ENCODE data around the gene MINDY4.
A peak's percentile ranks its signal among the peaks of the same experiment; 100 is the strongest.

MINDY4 gene

DNA sequence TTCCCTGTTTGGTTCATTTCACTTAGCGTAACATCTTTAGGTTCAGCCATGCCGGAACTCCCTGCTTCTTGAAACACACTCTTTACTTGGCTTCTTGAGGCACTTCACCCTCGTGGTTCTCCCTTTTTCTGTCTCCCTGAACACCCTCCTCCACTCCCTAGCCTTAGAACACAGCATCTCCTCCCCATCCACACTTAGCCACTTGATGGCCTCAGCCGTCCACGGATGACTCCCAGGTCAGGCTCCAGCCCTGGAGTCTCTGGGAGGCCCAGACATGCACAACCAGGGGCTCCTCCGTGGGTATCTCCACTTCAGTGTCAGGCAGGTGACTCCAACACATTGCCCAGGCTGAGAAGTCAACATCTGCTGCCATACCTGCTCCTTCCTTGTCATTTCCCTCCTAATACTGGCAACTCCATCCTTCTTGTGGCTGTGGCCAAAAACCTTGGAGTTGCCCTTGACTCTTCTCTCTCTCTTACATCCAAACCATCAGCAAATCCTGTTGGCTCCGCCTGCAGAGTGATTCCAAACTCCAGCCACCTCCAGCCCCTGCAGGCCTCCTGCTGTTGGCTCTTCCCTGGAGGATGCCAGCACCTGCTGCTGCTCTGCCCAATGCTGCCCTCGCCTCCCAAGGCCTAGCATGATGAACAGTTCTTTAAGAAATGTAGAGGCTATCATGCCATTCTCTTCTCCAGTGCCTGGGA lies 27.7 kb upstream of the MINDY4 start:
- no peak for DNase-seq

DNA sequence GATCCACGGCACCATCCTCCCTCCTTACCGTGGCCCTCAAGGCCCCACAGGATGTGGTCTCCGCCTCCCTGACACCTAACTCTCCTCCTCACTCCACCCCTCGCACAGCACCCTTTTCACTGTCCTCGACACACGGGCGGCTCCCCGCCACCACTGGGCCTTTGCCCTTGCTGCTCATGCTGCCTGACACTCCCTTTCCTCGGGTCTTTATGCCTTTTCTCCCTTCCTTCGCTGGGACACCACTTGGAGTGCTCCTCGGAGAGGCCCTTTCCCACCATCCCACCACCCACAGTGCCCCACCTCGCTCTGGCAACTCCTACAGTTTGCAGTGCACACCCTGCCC lies 27.2 kb upstream of the MINDY4 start:
- no peak for DNase-seq

DNA sequence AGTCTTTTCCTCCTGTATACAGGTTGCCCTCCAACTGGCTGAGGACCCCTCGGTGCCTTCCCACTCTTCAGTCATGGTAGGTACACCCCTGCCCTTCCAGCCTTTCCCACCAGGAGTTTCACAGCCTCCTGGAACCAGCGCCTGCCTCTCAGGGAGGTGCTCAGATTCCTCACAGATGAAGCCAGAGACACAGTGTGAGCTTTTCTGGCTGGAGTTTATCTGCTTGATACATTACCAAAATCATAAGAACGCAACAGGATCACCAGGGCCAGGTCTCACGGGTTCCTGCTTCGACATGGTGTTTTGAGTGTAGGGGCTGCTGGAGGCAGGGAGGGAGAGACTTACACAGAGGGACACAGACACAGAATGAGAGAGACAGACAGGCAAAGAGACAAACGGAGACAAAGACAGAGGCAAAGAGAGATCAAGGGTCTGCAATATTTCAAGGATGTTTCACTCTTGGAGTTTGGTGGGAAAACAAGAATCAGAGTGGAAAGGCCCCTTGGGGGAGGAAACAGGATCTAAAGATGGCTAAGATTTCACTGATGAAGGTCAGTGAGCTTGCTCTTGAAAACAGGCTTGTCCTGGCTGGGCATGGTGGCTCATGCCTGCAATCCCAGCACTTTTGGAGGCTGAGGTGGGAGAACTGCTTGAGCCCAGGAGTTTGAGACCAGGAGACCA lies 25.8 kb upstream of the MINDY4 start:
- no peak for DNase-seq

DNA sequence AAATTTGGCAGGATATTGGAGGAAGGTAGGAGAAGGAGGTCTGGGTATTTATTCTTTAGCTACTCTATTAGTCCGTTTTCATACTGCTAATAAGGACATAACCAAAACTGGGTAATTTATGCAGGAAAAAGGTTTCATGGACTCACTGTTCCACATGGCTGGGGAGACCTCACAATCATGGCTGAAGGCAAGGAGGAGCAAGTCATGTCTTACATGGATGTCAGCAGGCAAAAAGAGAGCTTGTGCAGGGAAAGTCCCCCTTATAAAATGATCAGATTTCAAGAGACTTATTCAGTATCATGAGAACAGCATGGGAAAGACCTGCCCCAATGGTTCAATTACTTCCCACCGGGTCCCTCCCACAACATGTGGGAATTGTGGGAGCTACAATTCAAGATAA lies 21.2 kb upstream of the MINDY4 start:
- DNase-seq: no peak

DNA sequence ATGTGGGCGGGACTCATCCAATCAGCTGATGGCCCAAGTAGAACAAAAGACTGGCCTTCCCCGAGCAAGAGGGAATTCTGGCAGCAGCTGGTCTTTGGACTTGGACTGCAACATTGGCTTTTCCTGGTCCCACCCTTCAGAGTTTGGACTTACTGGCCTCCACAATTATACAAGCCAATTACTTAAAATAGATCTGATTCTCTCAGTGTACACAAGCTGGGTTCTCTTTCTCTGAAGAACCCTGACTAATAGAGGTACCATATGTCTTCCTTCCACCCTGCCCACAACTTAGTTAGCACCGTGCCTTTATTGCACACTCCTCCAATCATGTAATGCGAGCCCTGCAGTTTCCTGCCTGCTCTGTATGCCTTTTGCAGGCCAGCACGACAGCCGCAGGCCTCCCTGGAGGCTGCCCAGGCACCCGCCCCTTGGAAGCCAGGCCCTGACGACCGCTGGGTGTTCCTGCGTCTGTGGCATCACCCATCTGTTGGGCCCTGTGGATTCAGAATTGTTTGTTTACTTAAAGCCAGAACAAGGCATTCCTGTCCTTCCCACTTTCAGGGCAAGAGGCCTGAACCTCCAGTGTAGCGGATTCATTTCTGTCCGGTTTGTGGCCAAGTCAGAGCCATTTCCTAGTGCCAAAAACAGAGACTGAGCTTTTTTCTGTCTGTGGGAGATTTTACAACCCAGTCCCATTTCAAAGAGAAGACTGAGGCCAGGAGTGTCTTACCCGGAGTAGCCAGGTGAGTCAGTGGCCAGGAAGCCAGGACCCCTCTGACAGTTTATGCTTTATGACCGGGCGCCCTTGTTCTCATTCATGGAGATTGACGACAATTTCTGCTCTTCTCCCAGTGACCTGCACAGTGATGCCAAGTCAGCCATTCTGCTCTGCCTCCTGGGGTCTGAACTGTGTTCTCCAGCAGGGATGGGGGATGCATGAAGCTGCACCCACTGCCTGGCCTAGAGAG lies 20.2 kb upstream of the MINDY4 start:
- no peak for DNase-seq

DNA sequence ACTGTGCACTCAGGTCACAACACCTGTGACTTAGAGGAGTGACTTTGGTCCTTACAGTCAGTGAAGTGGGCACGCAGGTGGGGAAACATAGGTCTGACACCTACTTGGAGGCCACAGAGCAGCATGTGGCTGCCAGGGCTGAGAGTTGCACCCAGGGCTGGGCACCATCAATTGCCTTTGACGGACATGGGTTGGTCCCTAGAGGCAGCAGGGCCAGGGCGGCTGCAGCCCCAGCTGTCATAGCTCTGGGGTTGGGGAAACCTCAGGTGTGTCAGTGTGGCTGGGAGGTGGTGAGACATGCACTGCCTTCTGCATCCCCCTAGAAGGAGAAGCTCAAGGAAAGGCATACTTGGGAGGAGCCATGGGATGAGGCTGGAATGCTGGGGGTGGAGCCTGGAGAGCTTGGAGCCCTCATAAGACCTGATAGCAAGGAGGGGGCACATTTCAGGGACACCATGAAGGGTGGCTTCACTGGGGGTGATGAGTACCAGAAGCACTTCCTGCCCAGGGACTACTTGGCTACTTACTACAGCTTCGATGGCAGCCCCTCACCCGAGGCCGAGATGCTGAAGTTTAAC lies 19.4 kb upstream of the MINDY4 start, which contains the start of gene INMT:
Gene INMT (plus strand): TSS at position 440 of the 578 bp plus-strand sequence. CDS start 16 bp downstream, at position 456.
- no peak for DNase-seq

DNA sequence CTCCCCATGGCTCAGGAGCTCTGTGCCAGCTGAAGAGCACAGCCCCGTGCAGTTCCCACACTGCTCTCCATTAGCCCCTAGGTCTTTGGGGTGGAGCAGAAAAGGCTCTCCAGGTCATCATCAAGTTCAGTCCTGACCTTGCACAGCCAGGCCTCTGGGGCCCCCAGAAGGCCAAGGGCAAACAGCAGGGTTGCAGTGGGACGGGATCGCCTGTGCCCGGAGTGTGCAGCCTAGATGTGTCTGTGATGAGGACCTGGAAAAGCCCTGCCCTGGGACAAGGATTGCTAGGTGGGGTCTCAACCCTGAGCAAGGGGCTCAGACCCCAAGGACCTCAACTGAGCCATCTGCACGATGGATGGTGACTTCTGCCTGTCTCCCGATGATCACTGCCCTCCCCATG lies 18.7 kb upstream of the MINDY4 start:
- no peak for DNase-seq

DNA sequence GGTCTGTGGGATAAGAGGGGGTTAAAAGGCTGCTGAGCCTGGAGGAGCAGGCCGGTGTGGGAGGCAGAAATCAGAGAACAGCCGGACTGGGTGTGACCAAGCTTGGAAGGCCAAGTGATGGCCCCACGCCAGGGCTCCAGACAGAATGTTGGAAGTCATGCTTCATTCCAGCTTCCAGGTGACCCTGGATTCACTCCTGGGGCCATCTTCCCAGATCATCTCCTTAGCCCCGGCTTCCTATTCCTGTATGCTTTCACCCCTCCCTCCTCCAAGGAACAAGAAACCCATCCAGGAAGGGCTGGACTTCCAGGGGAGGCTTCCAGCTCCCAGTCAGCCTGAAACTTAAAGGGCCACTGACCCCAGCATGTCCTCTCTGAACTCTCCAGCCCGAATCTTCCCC lies 18.2 kb upstream of the MINDY4 start:
- DNase-seq: no peak

DNA sequence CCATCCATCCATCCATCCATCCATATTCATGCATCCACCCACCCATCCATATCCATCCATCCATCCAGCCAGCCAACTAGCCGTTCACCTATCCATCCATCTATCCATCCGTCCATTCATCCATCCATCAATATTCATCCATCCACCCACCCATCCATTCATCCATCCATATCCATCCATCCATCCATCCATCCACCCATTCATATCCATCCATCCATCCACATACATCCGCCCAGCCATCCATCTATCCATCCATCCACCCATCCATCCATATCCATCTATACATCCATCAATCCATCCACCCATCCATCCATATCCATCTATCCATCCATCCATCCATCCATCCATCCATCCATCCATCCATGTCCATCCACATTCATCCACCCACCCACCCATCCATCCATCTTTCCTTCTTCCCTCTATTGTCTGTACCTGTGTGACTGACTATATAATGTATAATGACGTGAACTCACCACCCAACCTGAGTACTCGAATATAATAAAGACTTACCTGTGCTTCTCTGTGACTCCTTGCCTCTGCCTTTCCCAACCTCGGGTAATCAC lies 16.8 kb upstream of the MINDY4 start:
- no peak for DNase-seq

DNA sequence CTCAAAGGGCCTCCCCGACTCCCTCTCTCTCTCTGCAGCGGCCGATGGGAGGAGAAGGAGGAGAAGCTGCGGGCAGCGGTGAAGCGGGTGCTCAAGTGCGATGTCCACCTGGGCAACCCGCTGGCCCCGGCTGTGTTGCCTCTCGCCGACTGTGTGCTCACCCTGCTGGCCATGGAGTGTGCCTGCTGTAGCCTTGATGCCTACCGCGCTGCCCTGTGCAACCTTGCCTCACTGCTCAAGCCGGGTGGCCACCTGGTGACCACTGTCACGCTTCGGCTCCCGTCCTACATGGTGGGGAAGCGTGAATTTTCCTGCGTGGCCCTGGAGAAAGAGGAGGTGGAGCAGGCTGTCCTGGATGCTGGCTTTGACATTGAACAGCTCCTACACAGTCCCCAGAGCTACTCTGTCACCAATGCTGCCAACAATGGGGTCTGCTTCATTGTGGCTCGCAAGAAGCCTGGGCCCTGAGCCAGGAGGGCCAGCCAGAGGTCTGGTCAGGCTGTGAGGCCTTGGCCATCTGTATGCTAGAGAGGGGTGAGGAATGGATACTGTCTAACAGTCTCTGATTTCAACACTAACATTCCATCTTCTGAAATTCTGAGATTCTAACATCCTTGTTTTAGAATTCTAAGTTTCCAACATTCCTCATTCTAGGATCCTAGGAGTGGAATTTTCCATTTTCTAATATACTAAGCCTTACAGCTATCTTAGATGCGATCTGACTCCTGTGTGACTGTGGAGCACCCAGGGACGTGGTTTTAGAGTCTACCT lies 15.6 kb upstream of the MINDY4 start:
- no peak for DNase-seq

DNA sequence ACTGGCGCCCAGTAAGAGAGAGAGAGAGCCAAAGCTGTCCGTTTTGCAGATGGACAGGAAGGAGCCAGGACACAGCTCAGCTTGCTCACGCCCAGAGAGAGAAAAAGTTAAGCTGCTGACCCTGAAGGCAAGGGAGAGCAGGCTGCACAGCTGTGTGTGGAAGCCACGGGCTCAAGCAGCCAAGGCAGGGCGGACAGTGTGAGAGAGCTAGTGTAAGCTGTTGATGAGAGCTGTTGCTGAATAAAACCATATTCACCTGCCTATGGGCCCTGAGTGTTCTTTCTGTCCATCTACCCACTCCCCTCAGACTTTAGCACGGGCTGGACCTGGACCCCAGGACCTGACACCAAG lies 13.9 kb upstream of the MINDY4 start:
- no peak for DNase-seq

DNA sequence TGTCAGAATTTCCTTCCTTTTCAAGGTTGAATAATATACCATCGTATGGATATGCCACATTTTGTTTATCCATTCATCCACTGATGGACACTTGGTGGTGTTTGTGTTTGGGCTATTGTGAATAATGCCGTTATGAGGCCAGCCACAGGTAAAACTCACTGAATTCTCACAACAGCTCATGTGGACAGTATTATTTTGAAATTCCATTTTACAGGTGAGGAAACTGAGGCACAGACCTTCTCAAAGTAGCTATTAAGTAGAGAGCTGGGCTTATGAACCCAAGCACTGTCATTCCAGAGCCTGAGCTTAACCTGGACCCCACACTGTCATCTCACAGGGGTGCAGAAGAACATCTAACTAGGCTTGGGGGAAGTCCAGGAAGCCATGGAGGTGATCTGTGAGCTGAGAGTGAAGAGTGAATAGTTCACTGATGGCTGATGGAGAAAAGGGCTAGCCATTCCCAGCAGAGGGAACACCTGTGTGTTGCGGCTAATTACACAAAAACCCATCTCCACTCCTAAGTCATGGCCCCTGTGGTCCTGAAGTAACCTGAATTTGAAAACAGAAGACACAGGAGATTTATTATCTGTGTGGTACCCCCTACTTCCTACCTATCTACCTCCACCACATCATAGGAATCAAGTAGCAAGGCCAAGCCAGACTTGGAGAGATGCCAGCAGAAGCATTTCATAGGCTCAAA lies 10.6 kb upstream of the MINDY4 start:
- DNase-seq: no peak

DNA sequence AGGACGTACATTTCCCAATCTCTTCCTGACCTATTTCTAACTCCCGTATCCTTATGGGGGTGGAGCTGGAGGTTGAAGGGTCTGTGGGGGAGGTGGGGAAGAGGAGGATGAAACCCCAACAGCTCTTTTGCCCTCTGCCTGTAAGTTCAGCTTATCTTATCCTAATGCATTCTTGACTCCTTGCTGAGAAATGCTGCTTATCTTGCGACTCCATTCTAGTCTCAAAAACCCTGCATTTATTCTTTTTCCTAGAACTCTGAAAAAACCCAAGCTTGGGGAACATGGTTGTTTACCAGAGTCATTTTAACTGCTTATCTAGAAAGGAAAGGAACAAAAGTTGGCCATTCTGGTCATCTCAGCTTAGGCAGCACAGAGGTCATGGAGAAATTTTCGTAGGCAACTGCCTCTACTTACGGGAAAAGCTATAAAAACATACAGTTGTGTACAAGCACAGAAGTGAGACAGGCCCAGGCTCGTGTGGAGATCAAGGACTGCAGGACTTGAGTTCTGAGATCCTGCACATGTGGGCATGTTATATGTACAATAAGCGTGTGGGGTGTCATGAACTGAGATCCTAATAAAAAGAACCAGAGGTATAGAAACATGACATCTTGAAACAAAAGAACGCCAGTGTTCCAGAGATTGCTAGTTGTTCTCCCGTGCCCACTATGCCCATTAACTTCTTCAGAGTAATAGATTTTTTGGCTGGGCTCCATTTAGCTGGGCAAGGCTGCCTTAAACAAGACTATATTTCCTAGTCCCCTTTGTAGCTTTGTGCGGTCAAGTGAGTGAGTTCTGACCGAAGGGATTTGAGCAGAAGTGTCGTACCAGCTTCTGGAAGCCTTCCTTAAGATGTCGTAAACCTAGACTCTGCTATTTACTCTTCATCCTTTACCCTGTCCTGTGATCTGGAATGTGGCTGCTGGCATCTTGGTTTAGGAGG lies 9.7 kb upstream of the MINDY4 start:
- no peak for DNase-seq

DNA sequence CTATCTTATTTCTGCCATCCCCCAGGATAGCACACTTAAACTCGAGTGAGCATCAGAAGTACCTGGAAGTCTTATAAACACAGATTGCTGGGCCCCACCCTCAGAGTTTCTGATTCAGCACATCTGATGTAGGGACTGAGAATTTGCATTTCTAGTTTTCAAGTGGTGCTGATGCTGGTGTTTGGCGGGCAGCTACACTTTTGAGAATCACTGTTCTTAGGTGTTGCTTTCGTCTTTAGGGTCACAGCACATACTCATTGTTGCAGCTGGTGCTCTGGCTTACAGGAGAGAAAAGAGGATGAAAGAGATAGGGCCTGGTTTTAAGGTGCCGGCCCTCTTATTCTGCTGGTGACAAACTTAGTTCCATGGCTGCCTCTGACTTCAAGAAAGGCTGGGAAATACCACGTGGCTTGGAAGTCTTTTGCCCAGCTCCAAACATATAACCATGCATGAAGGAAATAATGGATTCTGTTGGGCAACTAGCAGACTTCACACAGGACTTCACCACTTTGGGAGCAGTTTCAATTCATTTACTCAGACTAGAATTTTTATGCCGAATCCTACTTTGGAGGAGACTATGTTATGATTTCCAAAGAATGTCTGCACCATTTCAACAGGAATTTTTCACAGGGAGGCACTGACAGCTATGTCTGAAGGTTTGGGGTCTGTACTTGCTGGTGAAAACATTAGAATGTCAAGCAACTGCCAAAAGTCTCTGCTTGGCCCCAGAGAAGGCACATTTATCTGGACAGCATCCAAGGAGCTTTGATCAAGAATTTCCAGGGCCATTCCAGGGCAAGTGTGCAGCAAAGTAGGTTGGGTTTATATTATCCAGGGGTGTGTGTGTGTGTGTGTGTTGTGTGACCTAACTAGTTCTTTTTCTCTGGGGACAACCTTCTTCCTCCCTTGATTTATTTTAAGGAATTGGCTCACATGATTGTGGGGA lies 6.9 kb upstream of the MINDY4 start:
- no peak for DNase-seq

DNA sequence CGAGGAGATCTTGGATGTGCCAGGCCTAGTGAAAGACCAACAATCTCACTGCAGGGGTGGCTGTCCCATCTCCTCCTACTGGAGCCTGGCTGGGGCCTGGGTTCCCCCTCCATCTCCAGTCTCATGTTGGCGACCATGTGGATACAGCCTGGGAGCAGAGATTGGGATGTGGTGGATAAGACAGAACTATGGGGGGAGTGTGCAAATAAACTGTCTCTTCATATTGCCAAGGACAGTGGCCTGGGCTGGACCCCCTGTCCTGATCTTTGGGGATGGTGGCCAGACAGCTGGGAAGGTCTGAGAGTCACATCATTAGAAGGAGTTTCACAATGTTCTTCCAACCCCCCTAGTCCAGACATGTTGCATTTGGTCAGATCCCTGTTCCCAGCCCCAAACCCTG lies 5.8 kb upstream of the MINDY4 start:
- DNase-seq: no peak

DNA sequence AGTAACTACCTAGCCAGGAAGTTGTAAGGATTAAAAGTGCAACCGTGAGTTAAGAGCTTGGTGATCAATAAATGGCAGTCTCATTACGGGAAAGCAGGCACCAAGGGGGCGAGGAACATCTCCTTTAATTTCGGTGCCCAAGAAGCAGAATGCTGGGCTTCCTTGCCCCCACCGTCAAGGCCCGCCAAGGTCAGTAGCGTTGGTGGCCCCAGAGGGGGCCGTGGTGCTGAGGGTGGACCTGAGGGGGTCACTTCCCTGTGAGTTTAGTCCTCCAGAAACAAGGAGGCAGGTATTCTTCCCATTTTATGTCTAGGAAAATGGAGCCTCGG lies 408 bp upstream of the MINDY4 start:
- DNase-seq: no peak

DNA sequence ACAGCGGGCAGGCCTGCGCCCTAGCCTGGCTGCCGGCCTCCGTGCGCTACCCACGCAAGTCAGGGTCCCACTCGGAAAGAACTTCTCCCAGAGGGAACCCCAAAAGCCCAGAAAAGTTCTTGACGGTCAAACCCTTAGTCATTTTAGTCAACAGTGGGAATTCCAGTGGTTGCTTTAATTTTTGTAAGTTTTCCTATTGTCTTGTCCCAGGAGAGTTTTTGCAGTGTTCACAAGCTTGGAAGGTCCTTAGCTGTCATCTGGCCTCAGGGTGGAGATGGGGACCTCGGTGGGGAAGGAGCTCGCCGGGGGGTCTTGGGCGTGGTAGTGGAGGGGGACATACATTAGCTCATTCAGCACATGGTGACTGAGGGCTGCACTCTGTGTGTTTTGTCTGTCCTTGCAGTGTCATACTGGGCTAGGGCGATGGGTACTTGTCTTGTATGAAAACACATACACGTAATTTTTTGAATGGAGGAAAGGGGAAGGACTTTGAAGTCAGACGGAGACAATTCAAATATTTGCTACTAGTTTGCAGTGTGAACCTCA lies 736 bp downstream of the MINDY4 start:
- peak; percentile 12 for DNase-seq

DNA sequence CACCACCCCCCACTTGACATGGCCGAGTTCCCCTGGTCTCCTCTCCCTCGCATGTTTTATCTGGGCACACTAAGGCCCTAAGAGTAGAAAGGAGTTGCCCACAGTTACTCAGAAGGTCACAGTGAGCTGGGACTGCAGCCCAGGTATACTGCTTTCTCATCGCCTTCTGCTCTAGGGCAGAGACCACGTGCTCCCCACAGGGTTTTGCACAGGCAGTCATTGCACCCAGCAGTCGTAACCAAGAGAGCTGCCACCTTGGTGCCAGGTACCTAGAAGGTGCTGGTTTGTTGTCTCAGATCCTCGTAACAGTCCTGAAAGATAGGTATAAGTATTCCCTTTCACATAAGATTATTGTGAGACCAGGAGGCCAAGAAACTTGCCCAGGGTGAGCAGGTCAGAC lies 1.8 kb downstream of the MINDY4 start:
- no peak for DNase-seq

DNA sequence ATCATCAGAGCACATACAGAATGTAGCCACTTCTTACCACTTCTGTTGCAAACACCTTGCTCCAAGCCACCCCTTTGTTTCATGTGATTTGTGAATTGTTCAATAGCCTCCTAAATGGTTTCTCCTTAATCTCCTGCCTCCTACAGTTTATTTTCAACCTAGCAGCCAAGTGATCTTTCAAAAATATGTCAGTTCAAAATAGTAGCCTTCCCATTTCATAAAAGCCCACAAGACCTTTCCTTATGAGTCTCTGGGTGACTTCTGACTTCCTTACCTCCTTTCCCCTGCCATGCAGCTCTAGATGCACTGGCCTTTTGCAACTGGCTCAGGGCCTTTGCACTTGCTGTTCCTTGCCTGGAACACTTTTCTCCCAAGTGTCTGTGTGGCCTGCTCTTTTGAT lies 4.8 kb downstream of the MINDY4 start:
- DNase-seq: no peak

All from NCI-H748 treated with DMSO at 0.1 percent for 48 hours (cell line).